ENCODE data around the gene GJA3.

GJA3 gene

DNA sequence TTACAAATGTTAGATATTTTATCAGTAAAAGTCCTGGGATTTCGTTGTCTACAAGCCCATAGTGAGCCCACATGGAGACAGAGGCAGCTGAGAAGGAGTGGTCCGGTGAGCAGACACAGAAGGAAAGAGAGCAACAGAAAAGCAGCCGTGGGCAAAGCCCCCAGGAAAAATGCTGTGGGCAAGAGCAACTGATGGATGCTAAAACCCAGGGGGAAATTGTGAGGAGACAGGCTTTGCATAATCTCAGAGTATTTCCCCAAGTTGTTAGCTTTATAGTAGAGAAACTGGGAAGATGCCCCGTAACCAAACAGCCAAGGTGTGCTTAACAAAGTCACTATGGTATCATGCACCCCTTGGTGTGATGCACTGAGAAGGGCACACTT is 35.1 kb downstream of the GJA3 start:
- no peak for TF ChIP-seq TAF1 (IDR thresholded peaks at IDR 0.05; ENCODE audit: borderline replicate concordance, insufficient read depth, low read length)

GRCh38 chr13:20125129-20125782 is 35.6 kb downstream of the GJA3 start:
- TF ChIP-seq POLR2AphosphoS5 (IDR thresholded peaks at IDR 0.05; ENCODE audit: low read depth, low read length): no peak
- no peak for TF ChIP-seq SIN3A (IDR thresholded peaks at IDR 0.05; ENCODE audit: borderline replicate concordance, insufficient read depth, low read length)
- no peak for TF ChIP-seq FOXP2 (optimal IDR thresholded peaks at IDR 0.05; ENCODE audit: borderline replicate concordance, extremely low read depth, extremely low read length, insufficient read depth)
- TF ChIP-seq, protein P1, sequence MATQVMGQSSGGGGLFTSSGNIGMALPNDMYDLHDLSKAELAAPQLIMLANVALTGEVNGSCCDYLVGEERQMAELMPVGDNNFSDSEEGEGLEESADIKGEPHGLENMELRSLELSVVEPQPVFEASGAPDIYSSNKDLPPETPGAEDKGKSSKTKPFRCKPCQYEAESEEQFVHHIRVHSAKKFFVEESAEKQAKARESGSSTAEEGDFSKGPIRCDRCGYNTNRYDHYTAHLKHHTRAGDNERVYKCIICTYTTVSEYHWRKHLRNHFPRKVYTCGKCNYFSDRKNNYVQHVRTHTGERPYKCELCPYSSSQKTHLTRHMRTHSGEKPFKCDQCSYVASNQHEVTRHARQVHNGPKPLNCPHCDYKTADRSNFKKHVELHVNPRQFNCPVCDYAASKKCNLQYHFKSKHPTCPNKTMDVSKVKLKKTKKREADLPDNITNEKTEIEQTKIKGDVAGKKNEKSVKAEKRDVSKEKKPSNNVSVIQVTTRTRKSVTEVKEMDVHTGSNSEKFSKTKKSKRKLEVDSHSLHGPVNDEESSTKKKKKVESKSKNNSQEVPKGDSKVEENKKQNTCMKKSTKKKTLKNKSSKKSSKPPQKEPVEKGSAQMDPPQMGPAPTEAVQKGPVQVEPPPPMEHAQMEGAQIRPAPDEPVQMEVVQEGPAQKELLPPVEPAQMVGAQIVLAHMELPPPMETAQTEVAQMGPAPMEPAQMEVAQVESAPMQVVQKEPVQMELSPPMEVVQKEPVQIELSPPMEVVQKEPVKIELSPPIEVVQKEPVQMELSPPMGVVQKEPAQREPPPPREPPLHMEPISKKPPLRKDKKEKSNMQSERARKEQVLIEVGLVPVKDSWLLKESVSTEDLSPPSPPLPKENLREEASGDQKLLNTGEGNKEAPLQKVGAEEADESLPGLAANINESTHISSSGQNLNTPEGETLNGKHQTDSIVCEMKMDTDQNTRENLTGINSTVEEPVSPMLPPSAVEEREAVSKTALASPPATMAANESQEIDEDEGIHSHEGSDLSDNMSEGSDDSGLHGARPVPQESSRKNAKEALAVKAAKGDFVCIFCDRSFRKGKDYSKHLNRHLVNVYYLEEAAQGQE (IDR thresholded peaks at IDR 0.05; ENCODE audit: insufficient read depth in 1 of 2, low read depth in 2 of 2, low read length in 2 of 2): no peak
- no peak for TF ChIP-seq TAF1 (IDR thresholded peaks at IDR 0.05; ENCODE audit: borderline replicate concordance, insufficient read depth, low read length)

DNA sequence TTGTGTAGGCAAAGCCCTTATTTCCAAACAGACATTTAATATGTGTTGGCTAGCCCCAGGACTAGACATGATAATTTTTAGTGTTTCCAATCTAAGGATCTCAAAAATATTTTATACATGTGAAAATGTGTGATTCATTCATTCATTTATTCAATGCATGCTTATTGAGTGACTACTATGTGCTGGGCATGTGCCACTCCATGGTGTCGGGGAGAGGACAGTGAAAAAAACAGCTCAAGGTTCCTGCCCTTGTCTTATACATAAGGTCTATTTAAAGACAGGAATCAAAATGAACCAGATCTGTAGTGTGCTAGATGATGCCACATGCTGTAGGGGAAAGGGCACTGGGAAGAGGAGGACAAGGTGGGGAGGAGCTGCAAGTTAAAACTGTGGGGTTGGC is 36.5 kb downstream of the GJA3 start:
- TF ChIP-seq SIN3A (IDR thresholded peaks at IDR 0.05; ENCODE audit: borderline replicate concordance, insufficient read depth, low read length) (no peak), FOXP2 (optimal IDR thresholded peaks at IDR 0.05; ENCODE audit: borderline replicate concordance, extremely low read depth, extremely low read length, insufficient read depth) (no peak), POLR2AphosphoS5 (IDR thresholded peaks at IDR 0.05; ENCODE audit: low read depth, low read length) (no peak), TAF1 (IDR thresholded peaks at IDR 0.05; ENCODE audit: borderline replicate concordance, insufficient read depth, low read length) (no peak)
- TF ChIP-seq, protein P1 (IDR thresholded peaks at IDR 0.05; ENCODE audit: insufficient read depth in 1 of 2, low read depth in 2 of 2, low read length in 2 of 2): no peak

DNA sequence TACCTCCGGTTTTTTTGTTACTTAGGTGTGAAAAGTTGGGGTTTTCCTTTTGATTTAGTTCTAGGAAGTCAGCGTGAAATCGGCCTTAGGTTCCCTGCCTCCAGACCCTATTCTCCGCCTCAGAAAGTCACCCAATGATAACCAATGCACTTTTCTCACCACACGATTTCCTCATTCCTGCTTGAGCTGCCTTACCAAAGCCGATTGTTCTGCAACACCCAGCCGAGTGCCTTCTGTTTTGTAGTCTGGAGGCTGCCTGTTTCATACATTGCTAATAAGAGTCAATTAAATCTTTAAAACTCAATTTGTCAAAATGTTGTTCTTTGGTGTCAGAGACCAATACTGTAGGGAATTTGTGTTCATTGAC is 39.7 kb downstream of the GJA3 start:
- TF ChIP-seq POLR2AphosphoS5 (IDR thresholded peaks at IDR 0.05; ENCODE audit: low read depth, low read length): no peak
- no peak for TF ChIP-seq FOXP2 (optimal IDR thresholded peaks at IDR 0.05; ENCODE audit: borderline replicate concordance, extremely low read depth, extremely low read length, insufficient read depth)
- no peak for TF ChIP-seq SIN3A (IDR thresholded peaks at IDR 0.05; ENCODE audit: borderline replicate concordance, insufficient read depth, low read length)
- TF ChIP-seq, protein P1 (IDR thresholded peaks at IDR 0.05; ENCODE audit: insufficient read depth in 1 of 2, low read depth in 2 of 2, low read length in 2 of 2): no peak
- TF ChIP-seq TAF1 (IDR thresholded peaks at IDR 0.05; ENCODE audit: borderline replicate concordance, insufficient read depth, low read length): no peak

- TF ChIP-seq POLR2AphosphoS5 (IDR thresholded peaks at IDR 0.05; ENCODE audit: low read depth, low read length) (no peak), FOXP2 (optimal IDR thresholded peaks at IDR 0.05; ENCODE audit: borderline replicate concordance, extremely low read depth, extremely low read length, insufficient read depth) (no peak), SIN3A (IDR thresholded peaks at IDR 0.05; ENCODE audit: borderline replicate concordance, insufficient read depth, low read length) (no peak), TAF1 (IDR thresholded peaks at IDR 0.05; ENCODE audit: borderline replicate concordance, insufficient read depth, low read length) (no peak)
- TF ChIP-seq, protein P1 (IDR thresholded peaks at IDR 0.05; ENCODE audit: insufficient read depth in 1 of 2, low read depth in 2 of 2, low read length in 2 of 2): no peak
Observed at GRCh38 chr13:20119960-20120359, 40.9 kb downstream of the GJA3 start.
